Stomach (tissue), 4 donors: ENCODE data around the gene FRMD5.
"Not testable (repeated sequence)": the region's sequence is repeated elsewhere in the genome, so short reads cannot be mapped to it uniquely, and the experiment has no call there.

Source experiments
- EP300 ChIP-seq: sonication (generic); formaldehyde crosslinking; IDR thresholded peaks from one replicate; pipeline ENCODE4 v1.6.1; 2017; ENCODE audit warnings: antibody characterized with exemption
- POLR2A ChIP-seq, 4 donors: fragments of 450-650 bp; IDR thresholded peaks; one replicate each; pipeline ENCODE4 v1.6.1; 2016; ENCODE audit warnings: antibody characterized with exemption in 4 of 4, control low read depth in 2 of 4, mild to moderate bottlenecking in 1 of 4, moderate library complexity in 1 of 4
- POLR2AphosphoS5 ChIP-seq, 3 donors: sonication (generic); formaldehyde crosslinking; IDR thresholded peaks; one replicate each; pipeline ENCODE4 v1.6.1; 2016; ENCODE audit warnings: antibody characterized with exemption in 3 of 3
- TF ChIP-seq, protein P1 (sequence below), 7 experiments: fragments of 450-650 bp in 4 of 7; fragments of 200-600 bp in 3 of 7; sonication (generic) in 3 of 7; IDR thresholded peaks; one replicate each; pipeline ENCODE4 v1.5.1; 2016 to 2019; ENCODE audit warnings: antibody characterized with exemption in 7 of 7, control low read depth in 2 of 7, mild to moderate bottlenecking in 1 of 7

DNA sequence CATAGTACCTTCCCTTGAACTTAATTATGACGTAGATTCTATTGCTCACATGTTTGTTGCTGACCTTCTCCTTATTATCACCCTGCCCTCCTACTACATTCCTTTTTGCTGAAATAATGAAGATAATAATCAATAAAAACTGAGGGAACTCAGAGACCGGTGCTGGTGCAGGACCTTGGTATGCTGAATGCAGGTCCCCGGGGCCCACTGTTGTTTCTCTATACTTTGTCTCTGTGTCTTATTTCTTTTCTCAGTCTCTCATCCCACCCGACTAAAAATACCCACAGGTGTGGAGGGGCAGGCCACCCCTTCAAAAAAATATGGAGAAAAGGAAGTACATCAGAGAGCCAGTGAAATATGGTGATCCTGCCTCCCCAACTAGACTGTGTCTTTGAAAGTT is 34.2 kb upstream of the FRMD5 start:
- TF ChIP-seq, protein P1, sequence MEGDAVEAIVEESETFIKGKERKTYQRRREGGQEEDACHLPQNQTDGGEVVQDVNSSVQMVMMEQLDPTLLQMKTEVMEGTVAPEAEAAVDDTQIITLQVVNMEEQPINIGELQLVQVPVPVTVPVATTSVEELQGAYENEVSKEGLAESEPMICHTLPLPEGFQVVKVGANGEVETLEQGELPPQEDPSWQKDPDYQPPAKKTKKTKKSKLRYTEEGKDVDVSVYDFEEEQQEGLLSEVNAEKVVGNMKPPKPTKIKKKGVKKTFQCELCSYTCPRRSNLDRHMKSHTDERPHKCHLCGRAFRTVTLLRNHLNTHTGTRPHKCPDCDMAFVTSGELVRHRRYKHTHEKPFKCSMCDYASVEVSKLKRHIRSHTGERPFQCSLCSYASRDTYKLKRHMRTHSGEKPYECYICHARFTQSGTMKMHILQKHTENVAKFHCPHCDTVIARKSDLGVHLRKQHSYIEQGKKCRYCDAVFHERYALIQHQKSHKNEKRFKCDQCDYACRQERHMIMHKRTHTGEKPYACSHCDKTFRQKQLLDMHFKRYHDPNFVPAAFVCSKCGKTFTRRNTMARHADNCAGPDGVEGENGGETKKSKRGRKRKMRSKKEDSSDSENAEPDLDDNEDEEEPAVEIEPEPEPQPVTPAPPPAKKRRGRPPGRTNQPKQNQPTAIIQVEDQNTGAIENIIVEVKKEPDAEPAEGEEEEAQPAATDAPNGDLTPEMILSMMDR (IDR thresholded peaks at IDR 0.05) = not testable (repeated sequence)
- TF ChIP-seq POLR2A (IDR thresholded peaks at IDR 0.05); EP300; POLR2AphosphoS5 (IDR thresholded peaks at IDR 0.05): not testable (repeated sequence)
